Measurements from ENCODE around the gene SGCA. TPM values are rescaled to one million over a fixed set of nuclear protein-coding genes. Genes with fewer than 3 reads are reported as not detected.

The SGCA gene
- total and polyA plus RNA-seq, 9 of the 15 experiments (the other 6 are each of a cell fraction or from before 2014, with no cell fraction given) = not detected

DNA sequence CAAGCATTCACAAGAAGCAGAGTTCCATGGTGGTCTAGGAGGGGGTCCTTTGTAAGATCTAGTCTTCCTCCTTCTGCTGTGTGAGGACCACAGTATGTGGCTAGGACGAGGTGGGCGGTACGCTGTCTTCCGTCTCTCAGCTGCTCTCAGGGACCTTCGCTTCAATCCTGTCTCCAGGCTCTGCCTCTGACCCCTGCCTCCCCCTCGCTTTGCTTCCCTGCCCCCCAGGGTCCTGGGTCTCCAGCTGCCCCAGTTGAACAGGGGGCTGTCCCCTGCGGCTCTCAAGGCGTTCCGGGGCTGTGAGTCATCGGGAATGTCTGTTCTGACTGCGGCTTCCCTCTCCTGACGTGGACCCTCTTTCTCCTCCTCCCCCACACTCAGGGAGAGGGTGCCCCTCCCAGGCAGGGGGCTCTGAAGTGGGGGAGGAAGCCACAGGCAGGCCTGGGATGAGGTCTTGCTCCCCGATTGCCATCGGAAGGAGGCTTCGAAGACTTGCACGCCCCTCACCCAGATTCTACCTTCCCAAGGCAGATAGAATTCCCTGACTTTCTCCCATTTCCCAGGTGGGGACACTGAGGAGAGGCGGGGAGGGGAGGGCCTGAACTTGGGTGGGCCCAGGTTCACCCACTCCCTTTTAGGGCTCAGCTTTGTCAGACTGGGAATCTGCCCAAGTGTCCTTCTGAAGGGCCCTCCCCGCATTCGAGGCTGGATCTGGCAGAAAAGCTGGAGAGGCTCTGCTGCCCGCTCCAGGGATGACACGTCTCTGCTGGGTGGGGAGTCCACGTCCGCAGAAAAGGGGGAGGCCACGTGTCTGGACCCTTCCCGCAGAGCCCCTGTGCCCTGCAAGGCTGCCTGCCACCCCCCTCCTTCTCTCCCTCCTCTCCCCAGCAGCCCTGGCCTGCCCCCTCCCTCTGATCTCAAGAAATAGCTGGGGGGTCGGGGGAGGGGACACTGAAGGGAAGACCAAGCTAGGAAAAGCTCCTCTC is 44.7 kb downstream of the SGCA start (continued):
- TF ChIP-seq, protein P1, sequence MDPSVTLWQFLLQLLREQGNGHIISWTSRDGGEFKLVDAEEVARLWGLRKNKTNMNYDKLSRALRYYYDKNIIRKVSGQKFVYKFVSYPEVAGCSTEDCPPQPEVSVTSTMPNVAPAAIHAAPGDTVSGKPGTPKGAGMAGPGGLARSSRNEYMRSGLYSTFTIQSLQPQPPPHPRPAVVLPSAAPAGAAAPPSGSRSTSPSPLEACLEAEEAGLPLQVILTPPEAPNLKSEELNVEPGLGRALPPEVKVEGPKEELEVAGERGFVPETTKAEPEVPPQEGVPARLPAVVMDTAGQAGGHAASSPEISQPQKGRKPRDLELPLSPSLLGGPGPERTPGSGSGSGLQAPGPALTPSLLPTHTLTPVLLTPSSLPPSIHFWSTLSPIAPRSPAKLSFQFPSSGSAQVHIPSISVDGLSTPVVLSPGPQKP (CRISPR knock-in tag; IDR thresholded peaks at IDR 0.05) = no peak
- TF ChIP-seq GTF2E2 (tag; IDR thresholded peaks at IDR 0.05) = no peak
- TF ChIP-seq ZC3H8 (IDR thresholded peaks at IDR 0.05) = no peak
- no peak for TF ChIP-seq TARDBP (IDR thresholded peaks at IDR 0.05)
- TF ChIP-seq SMC3 (conservative IDR thresholded peaks at IDR 0.05; ENCODE audit: insufficient read depth, low read depth, low read length) = no peak
- peak; percentile 12; the same call in 1 of the 2 replicates for TF ChIP-seq BHLHE40 (IDR thresholded peaks at IDR 0.05; ENCODE audit: low read length)
- no peak for TF ChIP-seq SMARCA5 (IDR thresholded peaks at IDR 0.05)
- no peak for TF ChIP-seq CREB1 (IDR thresholded peaks at IDR 0.05)
- peak; percentile 35; the same call in 1 of the 2 replicates for TF ChIP-seq CREB1 (CRISPR knock-in tag; IDR thresholded peaks at IDR 0.05)
- no peak for TF ChIP-seq RBM14 (IDR thresholded peaks at IDR 0.05; ENCODE audit: borderline replicate concordance, insufficient read depth, low read depth, low read length)
- no peak for TF ChIP-seq RBFOX2 (IDR thresholded peaks at IDR 0.05; ENCODE audit: low read depth, low read length)
- TF ChIP-seq, protein P2, sequence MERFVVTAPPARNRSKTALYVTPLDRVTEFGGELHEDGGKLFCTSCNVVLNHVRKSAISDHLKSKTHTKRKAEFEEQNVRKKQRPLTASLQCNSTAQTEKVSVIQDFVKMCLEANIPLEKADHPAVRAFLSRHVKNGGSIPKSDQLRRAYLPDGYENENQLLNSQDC (CRISPR knock-in tag; IDR thresholded peaks at IDR 0.05) = no peak
- TF ChIP-seq HMG20B (CRISPR knock-in tag; IDR thresholded peaks at IDR 0.05) = no peak
- TF ChIP-seq KLF1 (tag; IDR thresholded peaks at IDR 0.05) = no peak
- TF ChIP-seq ZNF146 (CRISPR knock-in tag; IDR thresholded peaks at IDR 0.05; ENCODE audit: unreplicated experiment) = no peak
- TF ChIP-seq, protein P3, sequence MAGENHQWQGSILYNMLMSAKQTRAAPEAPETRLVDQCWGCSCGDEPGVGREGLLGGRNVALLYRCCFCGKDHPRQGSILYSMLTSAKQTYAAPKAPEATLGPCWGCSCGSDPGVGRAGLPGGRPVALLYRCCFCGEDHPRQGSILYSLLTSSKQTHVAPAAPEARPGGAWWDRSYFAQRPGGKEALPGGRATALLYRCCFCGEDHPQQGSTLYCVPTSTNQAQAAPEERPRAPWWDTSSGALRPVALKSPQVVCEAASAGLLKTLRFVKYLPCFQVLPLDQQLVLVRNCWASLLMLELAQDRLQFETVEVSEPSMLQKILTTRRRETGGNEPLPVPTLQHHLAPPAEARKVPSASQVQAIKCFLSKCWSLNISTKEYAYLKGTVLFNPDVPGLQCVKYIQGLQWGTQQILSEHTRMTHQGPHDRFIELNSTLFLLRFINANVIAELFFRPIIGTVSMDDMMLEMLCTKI (IDR thresholded peaks at IDR 0.05; ENCODE audit: partially characterized antibody) = no peak
- no peak for TF ChIP-seq MCM3 (IDR thresholded peaks at IDR 0.05)
- TF ChIP-seq ZBTB7A (IDR thresholded peaks at IDR 0.05; ENCODE audit: borderline replicate concordance, control insufficient read depth, low read depth, low read length) = peak; percentile 94
- TF ChIP-seq CBFA2T2 (conservative IDR thresholded peaks at IDR 0.05) = peak; percentile 30
- no peak for TF ChIP-seq KLF10 (CRISPR knock-in tag; IDR thresholded peaks at IDR 0.05)
- TF ChIP-seq ELF1 (tag; IDR thresholded peaks at IDR 0.05) = no peak
- TF ChIP-seq PURB (CRISPR knock-in tag; IDR thresholded peaks at IDR 0.05; ENCODE audit: low read depth) = no peak
- TF ChIP-seq, protein P4, sequence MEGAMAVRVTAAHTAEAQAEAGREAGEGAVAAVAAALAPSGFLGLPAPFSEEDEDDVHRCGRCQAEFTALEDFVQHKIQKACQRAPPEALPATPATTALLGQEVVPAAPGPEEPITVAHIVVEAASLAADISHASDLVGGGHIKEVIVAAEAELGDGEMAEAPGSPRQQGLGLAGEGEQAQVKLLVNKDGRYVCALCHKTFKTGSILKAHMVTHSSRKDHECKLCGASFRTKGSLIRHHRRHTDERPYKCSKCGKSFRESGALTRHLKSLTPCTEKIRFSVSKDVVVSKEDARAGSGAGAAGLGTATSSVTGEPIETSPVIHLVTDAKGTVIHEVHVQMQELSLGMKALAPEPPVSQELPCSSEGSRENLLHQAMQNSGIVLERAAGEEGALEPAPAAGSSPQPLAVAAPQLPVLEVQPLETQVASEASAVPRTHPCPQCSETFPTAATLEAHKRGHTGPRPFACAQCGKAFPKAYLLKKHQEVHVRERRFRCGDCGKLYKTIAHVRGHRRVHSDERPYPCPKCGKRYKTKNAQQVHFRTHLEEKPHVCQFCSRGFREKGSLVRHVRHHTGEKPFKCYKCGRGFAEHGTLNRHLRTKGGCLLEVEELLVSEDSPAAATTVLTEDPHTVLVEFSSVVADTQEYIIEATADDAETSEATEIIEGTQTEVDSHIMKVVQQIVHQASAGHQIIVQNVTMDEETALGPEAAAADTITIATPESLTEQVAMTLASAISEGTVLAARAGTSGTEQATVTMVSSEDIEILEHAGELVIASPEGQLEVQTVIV (CRISPR knock-in tag; IDR thresholded peaks at IDR 0.05; ENCODE audit: borderline replicate concordance) = no peak
- TF ChIP-seq TEAD1 (CRISPR knock-in tag; IDR thresholded peaks at IDR 0.05) = peak in 1 of 2 experiments; percentile 13; a peak in 1 of 4 replicates
- no peak for TF ChIP-seq ZKSCAN3 (CRISPR knock-in tag; IDR thresholded peaks at IDR 0.05)
